Large intestine (tissue), 12 donors: ENCODE measurements around the gene MOB1B. TPM values are rescaled to one million over a fixed set of nuclear protein-coding genes. Genes with fewer than 3 reads are reported as not detected.

Experiments used
- DNase-seq, 2 donors: peaks; one replicate each; pipeline versions ENCODE4 v3.0.0 to v3.0.0-alpha.2; 2013
- H3K27ac ChIP-seq: one replicate; pipeline ENCODE4 v1.5.1; 2013; ENCODE audit warnings: low read length
- H3K27me3 ChIP-seq: 2 replicates; pipeline ENCODE4 v1.6.1; 2013; ENCODE audit warnings: low read length; ENCODE audit not compliant: control insufficient read depth, insufficient read depth
- H3K36me3 ChIP-seq: 2 replicates; pipeline ENCODE4 v1.6.1; 2013; ENCODE audit warnings: low read length; ENCODE audit not compliant: control insufficient read depth, insufficient read depth
- H3K4me1 ChIP-seq: one replicate; pipeline ENCODE4 v1.6.1; 2013; ENCODE audit warnings: low read length; ENCODE audit not compliant: control insufficient read depth, insufficient read depth
- H3K4me3 ChIP-seq: one replicate; pipeline ENCODE4 v1.5.1; 2013; ENCODE audit warnings: low read length
- H3K9me3 ChIP-seq: one replicate; pipeline ENCODE4 v1.6.1; 2013; ENCODE audit warnings: mild to moderate bottlenecking, low read depth, low read length, moderate library complexity; ENCODE audit not compliant: control insufficient read depth
- WGBS: methylation state at CpG from one replicate; pipeline ENCODE4 v1.1.5; 2013; ENCODE audit warnings: low lambda C conversion rate; ENCODE audit not compliant: insufficient coverage; 5-methylcytosine and 5-hydroxymethylcytosine counted together
- long read RNA-seq, 11 donors: transcript quantifications; one replicate each; lab custom pipeline, GENCODE V29; 2026
- polyA plus RNA-seq: library from polyadenylated mRNA; unstranded; fragments of 120-200 nt; gene quantifications from one replicate; pipeline ENCODE4 v1.2.1, GENCODE V29; 2013

The MOB1B gene
- 22.1 TPM for polyA plus RNA-seq
- long read RNA-seq, donor 1, result 0 reads
- long read RNA-seq, donor 2, full-length matches to known transcripts, result 3 of 3 reads
- long read RNA-seq, donor 2, partial matches to known transcripts, result 0 of 3 reads
- long read RNA-seq, donor 2, other reads (novel, unspliced or antisense), result 0 of 3 reads
- long read RNA-seq, donor 3, full-length matches to known transcripts, result 3 of 3 reads
- long read RNA-seq, donor 3, partial matches to known transcripts, result 0 of 3 reads
- long read RNA-seq, donor 3, other reads (novel, unspliced or antisense), result 0 of 3 reads
- long read RNA-seq, donor 4, full-length matches to known transcripts, result 2 of 2 reads
- long read RNA-seq, donor 4, partial matches to known transcripts, result 0 of 2 reads
- long read RNA-seq, donor 4, other reads (novel, unspliced or antisense), result 0 of 2 reads
- long read RNA-seq, donor 5, result 0 reads
- long read RNA-seq, donor 6, full-length matches to known transcripts, result 2 of 2 reads
- long read RNA-seq, donor 6, partial matches to known transcripts, result 0 of 2 reads
- long read RNA-seq, donor 6, other reads (novel, unspliced or antisense), result 0 of 2 reads
- long read RNA-seq, donor 7, result 0 reads
- long read RNA-seq, donor 8, full-length matches to known transcripts, result 2 of 2 reads
- long read RNA-seq, donor 8, partial matches to known transcripts, result 0 of 2 reads
- long read RNA-seq, donor 8, other reads (novel, unspliced or antisense), result 0 of 2 reads
- long read RNA-seq, donor 9, result 0 reads
- long read RNA-seq, donor 10, full-length matches to known transcripts, result 3 of 3 reads
- long read RNA-seq, donor 10, partial matches to known transcripts, result 0 of 3 reads
- long read RNA-seq, donor 10, other reads (novel, unspliced or antisense), result 0 of 3 reads
- long read RNA-seq, donor 11, full-length matches to known transcripts, result 5 of 5 reads
- long read RNA-seq, donor 11, partial matches to known transcripts, result 0 of 5 reads
- long read RNA-seq, donor 11, other reads (novel, unspliced or antisense), result 0 of 5 reads

- WGBS, result no CpG with 5 or more reads among the region's 47 CpGs
- peak within 1 kb of the TSS; percentile 84 for H3K27ac ChIP-seq
- H3K4me3 ChIP-seq, result peak within 1 kb of the TSS; percentile 90
- H3K4me1 ChIP-seq, result peaks cover 7% of the 10 kb centered on the region
- H3K27me3 ChIP-seq, result no peaks in the 10 kb centered on the region
- DNase-seq, result peak; percentile 79 to 88
- H3K9me3 ChIP-seq, result no peaks in the 10 kb centered on the region
- H3K36me3 ChIP-seq, result no peaks in the 10 kb centered on the region
Measured at GRCh38 chr4:70901984-70902576, at the start of gene MOB1B. MOB1B (plus strand) TSS chr4:70902369; CDS start chr4:70902537, 168 bp downstream.

- DNase-seq, result no peak
- Histone ChIP-seq H3K27ac (no peak overlapping the region), H3K4me1 (no peaks in the 10 kb centered on the region), H3K4me3 (no peak overlapping the region), H3K9me3 (no peaks in the 10 kb centered on the region), H3K36me3 (no peaks in the 10 kb centered on the region), H3K27me3 (no peaks in the 10 kb centered on the region)
- no CpG with 5 or more reads among the region's 2 CpGs for WGBS
Measured at GRCh38 chr4:70855464-70855863, 46.7 kb upstream of the MOB1B start.

- Histone ChIP-seq H3K4me3 (no peak overlapping the region), H3K9me3 (no peaks in the 10 kb centered on the region), H3K4me1 (no peaks in the 10 kb centered on the region), H3K27ac (no peak overlapping the region), H3K36me3 (no peaks in the 10 kb centered on the region), H3K27me3 (no peaks in the 10 kb centered on the region)
- 78% methylated on average over 4 of the region's 4 CpGs for WGBS
- DNase-seq, result no peak
Measured at GRCh38 chr4:70858454-70858853, 43.7 kb upstream of the MOB1B start.

GRCh38 chr4:70859066-70859465, 43.1 kb upstream of the MOB1B start:
- Histone ChIP-seq H3K27me3 (no peaks in the 10 kb centered on the region), H3K9me3 (no peaks in the 10 kb centered on the region), H3K36me3 (no peaks in the 10 kb centered on the region), H3K4me1 (no peaks in the 10 kb centered on the region), H3K4me3 (no peak overlapping the region), H3K27ac (no peak overlapping the region)
- no peak for DNase-seq
- 60% methylated on average over 1 of the region's 1 CpG for WGBS

- 0% methylated on average over 1 of the region's 6 CpGs for WGBS
Measured at GRCh38 chr4:70863099-70863790, 38.9 kb upstream of the MOB1B start.

GRCh38 chr4:70868778-70869177, 33.4 kb upstream of the MOB1B start:
- Histone ChIP-seq H3K36me3 (no peaks in the 10 kb centered on the region), H3K27me3 (no peaks in the 10 kb centered on the region)

More at GRCh38 chr4:70863099-70863790, 38.9 kb upstream of the MOB1B start:
- Histone ChIP-seq H3K9me3 (no peaks in the 10 kb centered on the region), H3K4me1 (no peaks in the 10 kb centered on the region), H3K4me3 (no peak overlapping the region), H3K27me3 (no peaks in the 10 kb centered on the region), H3K36me3 (no peaks in the 10 kb centered on the region), H3K27ac (no peak overlapping the region)
- DNase-seq, result no peak

GRCh38 chr4:70873216-70873615, 29.0 kb upstream of the MOB1B start:
- WGBS, result no CpG with 5 or more reads among the region's 3 CpGs
- Histone ChIP-seq H3K4me1 (no peaks in the 10 kb centered on the region), H3K36me3 (no peaks in the 10 kb centered on the region), H3K27me3 (no peaks in the 10 kb centered on the region), H3K27ac (no peak overlapping the region), H3K4me3 (no peak overlapping the region), H3K9me3 (no peaks in the 10 kb centered on the region)
- DNase-seq, result no peak

More at GRCh38 chr4:70868778-70869177, 33.4 kb upstream of the MOB1B start:
- no peaks in the 10 kb centered on the region for H3K9me3 ChIP-seq
- H3K27ac ChIP-seq, result no peak overlapping the region
- no peaks in the 10 kb centered on the region for H3K4me1 ChIP-seq
- no peak overlapping the region for H3K4me3 ChIP-seq
- no peak for DNase-seq

GRCh38 chr4:70874268-70875156, 27.7 kb upstream of the MOB1B start:
- no peak for DNase-seq
- Histone ChIP-seq H3K27ac (no peak overlapping the region), H3K36me3 (no peaks in the 10 kb centered on the region), H3K9me3 (no peaks in the 10 kb centered on the region), H3K27me3 (no peaks in the 10 kb centered on the region), H3K4me1 (no peaks in the 10 kb centered on the region), H3K4me3 (no peak overlapping the region)
- WGBS, result no CpG with 5 or more reads among the region's 19 CpGs

- DNase-seq, result no peak
- no peaks in the 10 kb centered on the region for H3K9me3 ChIP-seq
- no peaks in the 10 kb centered on the region for H3K36me3 ChIP-seq
- WGBS, result 100% methylated on average over 1 of the region's 3 CpGs
- H3K4me1 ChIP-seq, result no peaks in the 10 kb centered on the region
- no peak overlapping the region for H3K27ac ChIP-seq
- no peak overlapping the region for H3K4me3 ChIP-seq
- no peaks in the 10 kb centered on the region for H3K27me3 ChIP-seq
Measured at GRCh38 chr4:70877556-70877955, 24.6 kb upstream of the MOB1B start.
